GM18909 (cell line): ENCODE data around the gene NDUFV1.
"Not testable (repeated sequence)": the region's sequence is repeated elsewhere in the genome, so short reads cannot be mapped to it uniquely, and the experiment has no call there.

Experiments used
- ATAC-seq: cut with Tn5 transposase; IDR thresholded peaks from one replicate; pipeline ENCODE4 v1.9.1; 2021; ENCODE audit warnings: mild to moderate bottlenecking; ENCODE audit not compliant: unreplicated experiment, poor library complexity

Gene NDUFV1

DNA sequence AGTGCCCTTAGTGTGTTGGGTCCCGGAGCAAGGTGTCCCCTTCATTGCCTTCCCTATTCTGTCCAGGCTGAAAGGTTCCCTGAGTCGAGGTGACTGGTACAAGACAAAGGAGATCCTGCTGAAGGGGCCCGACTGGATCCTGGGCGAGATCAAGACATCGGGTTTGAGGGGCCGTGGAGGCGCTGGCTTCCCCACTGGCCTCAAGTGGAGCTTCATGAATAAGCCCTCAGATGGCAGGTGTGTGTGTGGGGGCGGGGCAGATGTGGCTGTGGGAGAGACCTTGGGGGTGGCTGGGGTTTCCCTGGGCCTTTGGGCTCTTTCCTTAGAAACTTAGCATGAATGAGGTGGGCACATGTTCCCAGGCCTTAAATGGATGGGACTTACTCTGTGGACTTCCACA, 1.8 kb downstream of the NDUFV1 start:
- no peak for ATAC-seq

- no peak for ATAC-seq
Measured at GRCh38 chr11:67609316-67609715, 2.6 kb downstream of the NDUFV1 start.

DNA sequence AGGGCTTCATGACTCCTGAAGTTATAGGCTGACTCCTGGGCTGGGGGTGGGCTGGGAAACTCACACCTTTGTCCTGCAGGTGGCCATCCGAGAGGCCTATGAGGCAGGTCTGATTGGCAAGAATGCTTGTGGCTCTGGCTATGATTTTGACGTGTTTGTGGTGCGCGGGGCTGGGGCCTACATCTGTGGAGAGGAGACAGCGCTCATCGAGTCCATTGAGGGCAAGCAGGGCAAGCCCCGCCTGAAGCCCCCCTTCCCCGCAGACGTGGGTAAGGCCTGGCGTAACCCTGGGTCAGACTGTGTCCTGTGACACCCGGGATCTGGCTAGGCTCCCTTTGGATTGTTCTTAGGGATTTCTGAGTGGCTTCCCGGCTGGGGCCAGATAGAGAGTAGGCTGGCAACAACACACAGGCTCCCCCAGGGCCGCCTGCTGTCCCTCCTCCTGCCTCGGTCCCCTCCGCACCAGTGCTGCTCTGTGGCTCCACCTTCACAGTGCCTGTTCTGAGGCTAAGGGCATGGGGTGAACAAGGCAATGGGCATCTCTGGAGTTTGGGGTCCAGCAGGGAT, 3.6 kb downstream of the NDUFV1 start:
- ATAC-seq, result no peak

DNA sequence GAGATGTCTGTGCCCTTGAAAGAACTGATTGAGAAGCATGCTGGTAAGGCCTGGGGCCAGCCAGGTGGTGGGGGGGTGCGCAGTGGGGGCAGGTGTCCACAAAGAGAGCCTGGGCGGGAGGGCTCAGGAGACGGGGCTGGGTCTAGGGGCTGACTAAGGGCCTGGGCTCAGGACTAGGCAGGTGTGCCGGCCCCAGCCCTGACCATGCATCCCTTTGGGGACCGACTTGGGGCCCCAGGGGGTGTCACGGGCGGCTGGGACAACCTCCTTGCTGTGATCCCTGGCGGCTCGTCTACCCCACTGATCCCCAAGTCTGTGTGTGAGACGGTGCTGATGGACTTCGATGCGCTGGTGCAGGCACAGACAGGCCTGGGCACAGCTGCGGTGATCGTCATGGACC, 4.4 kb downstream of the NDUFV1 start:
- no peak for ATAC-seq

- no peak for ATAC-seq
Measured at GRCh38 chr11:67611704-67612587, 5.2 kb downstream of the NDUFV1 start.

- ATAC-seq, result no peak
Measured at GRCh38 chr11:67612751-67613150, 6.0 kb downstream of the NDUFV1 start.

DNA sequence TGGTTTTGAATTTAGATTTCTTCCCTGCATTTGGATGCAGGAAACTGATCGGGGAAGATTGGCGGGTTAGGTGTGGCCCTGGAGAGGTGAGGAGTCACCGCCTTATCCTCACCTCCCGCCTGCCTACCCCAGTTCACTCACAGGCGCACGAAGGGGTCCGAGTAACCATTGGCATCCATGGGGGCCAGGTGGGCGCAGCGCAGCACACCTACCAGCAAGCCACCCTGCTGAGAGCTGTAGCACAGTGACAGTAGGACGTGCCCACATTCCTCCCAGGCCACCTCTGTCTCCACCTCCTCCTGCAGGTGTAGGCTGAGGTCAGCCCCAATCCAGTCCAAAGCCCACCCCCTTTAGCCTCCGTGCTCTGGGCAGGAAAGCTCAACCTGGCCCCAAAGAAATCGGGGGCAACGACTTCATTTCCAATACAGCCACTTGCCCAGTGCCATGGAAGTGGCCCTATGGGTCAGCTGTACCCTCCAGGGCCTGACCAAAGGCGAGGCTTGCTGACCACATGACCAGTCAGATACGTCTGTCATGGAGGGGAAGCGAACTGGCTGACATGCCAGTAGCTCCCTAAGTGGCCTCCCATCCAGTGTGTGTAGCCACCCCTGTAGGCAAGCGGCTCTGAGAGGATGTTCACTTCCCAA, 6.7 kb downstream of the NDUFV1 start:
- no peak for ATAC-seq

GRCh38 chr11:67613960-67614715, 7.4 kb downstream of the NDUFV1 start:
- ATAC-seq, result peak; percentile 71

DNA sequence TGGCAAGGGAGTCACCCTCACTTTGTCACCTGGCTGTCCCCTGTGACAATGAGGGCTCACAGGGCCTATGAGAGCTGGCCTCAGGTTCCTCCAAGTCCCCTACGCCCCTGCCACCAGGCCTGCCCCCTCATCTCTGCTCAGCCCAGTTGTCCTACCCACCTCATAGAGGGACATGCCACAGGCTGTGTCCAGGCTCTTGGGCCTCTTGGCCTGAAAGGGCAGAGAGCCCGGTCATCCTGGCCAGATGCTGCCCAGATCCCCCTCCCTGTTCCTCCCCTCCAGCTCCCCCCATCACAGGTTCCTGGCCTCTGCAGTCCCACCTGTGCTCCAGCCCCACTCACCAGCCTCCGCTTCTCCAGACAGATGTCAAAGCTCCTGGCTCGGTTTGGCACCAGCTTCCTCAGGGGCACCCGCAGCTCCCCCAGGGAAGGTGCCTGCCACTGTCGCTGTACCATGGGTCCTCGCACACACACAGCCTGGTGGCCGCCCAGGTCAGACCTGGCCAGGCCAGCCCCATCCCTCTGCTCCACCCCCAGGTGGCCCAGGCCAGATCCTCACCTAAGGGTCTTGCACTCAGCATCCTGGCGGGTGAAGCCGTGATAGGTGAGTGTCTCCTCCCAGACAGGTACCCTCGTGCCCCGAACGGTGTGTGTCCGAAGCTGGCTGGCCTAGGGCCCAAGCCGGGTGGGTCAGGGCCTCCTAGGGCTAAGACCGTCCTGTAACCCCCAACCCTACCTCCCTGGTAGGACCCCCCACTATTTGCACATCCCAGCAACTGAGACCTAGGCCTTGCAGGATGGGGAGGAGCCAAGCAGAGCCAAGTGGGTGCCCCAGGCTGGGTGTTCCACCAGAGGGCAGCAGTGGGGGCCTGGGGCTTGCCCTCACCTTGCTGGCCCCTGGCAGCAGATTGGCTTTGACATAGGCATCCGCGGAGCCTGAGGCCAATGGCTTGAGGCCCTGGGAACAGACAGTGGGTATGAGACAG, 8.3 kb downstream of the NDUFV1 start:
- ATAC-seq, result no peak

DNA sequence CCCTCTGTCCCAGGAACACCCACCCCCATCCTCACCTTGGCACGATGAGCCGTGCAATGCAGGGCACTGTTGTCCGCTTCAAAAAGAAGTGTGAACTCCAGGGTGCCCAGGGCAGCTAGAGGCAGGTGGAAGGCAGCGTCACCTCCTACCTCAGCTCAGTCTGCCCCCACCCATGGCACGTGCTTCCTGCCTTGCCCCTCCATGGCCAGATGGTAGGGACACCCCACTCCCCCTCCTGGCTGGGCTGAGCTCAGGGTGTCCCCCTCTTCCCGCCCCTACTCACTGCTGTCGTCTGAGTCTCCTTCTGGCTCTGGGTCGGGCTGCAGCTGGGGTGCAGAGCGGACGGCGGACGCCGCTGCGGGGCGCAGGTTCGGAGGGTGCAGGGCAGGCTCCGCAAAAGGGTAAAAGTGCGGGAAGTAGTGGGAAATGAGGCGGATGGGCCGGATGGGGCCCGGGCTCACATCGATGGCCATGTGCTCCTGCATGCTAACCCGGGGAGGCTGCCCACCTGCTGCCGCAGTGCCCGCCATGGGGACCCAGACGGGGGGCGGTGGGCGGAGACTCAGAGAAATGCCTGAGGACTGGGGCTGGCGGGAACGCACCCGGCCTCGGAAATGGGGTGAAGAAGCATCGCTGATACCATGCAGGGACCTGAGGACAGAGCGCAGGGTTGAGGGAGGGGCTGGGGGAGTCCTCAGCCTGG, 9.1 kb downstream of the NDUFV1 start:
- no peak for ATAC-seq

- no peak for ATAC-seq
Measured at GRCh38 chr11:67616431-67617242, 9.9 kb downstream of the NDUFV1 start.

DNA sequence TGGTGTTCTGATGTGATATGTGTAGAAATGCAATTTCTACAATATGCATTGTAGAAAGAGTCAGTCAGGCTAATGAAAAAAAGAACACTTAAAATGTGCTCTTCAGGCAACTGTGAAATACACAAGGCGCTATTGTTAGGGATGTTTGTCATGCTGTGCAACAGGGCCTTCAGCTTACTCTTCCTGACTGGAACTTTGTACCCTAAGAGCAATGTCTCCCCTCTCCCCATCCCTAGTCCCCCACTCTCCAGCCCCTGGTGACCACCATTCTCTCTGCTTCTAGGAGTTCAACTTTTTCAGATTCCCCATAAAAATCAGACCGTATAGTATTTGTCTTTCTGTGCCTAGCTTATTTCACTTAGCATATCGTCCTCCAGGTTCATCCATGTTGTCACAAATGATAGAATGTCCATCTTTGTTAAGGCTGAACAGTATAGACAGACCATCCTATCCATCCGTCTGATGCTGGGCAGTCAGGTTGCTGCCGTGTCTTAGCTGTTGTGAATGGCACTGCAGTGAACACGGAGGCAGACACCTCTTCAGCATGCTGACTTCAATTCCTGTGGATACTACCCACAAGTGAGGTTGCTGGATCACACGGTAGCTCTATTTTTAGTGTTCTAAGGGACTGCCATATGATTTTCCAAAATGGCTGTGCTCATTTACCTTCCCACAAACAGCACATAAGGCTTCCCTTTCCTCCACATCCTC, 10.7 kb downstream of the NDUFV1 start:
- no peak for ATAC-seq

- not testable (repeated sequence) for ATAC-seq
Measured at GRCh38 chr11:67618901-67619659, 12.3 kb downstream of the NDUFV1 start.

DNA sequence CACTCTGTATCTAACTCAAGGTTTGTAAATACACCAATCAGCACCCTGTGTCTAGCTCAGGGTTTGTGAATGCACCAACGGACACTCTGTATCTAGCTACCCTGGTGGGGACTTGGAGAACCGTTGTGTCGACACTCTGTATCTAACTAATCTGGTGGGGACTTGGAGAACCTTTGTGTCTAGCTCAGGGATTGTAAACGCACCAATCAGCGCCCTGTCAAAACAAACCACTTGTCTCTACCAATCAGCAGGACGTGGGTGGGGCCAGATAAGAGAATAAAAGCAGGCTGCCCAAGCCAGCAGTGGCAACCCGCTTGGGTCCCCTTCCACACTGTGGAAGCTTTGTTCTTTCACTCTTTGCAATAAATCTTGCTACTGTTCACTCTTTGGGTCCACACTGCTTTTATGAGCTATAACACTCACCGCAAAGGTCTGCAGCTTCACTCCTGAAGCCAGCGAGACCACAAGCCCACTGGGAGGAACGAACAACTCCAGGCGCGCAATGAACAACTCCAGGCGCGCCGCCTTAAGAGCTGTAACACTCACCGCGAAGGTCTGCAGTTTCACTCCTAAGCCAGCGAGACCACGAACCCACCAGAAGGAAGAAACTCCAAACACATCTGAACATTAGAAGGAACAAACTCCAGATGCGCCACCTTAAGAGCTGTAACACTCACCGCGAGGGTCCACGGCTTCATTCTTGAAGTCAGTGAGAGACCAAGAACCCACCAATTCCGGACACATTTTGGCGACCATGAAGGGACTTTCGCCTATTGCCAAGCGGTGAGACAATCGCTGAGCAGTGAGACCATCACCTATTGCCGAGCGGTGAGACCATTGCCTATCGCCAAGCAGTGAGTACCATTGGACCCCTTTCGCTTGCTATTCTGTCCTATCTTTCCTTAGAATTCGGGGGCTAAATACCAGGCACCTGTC, 13.2 kb downstream of the NDUFV1 start:
- ATAC-seq, result not testable (repeated sequence)

DNA sequence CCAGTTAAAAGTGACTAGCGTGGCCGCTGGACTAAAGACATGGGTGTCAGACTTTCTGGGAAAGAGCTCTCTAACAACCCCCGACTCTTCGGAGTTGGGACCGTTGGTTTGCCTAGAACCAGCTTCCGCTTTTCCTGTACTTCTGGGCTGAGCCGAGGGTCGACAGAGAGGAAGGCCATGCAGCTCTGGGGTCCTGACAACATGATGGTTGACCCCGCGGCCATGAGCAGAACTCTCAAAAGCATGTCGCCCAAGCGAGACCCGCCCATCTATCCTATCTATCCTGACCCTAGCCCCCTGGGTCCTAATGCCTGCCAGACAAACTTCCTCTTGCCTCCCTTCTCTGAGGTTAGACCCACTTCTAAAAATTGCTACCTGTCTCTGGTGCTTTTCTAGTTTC, 13.9 kb downstream of the NDUFV1 start:
- not testable (repeated sequence) for ATAC-seq

- ATAC-seq, result not testable (repeated sequence)
Measured at GRCh38 chr11:67621928-67622327, 15.2 kb downstream of the NDUFV1 start.
